Heart left ventricle (tissue), 13 donors: Measurements from ENCODE around the gene SPAM1.

Experiments used
- CTCF ChIP-seq, 12 donors: fragments of 200-600 bp; sonication (generic) in 4 of 12; IDR thresholded peaks; one replicate each; pipeline versions ENCODE4 v1.5.0 to v1.8.0; 2018 to 2022; ENCODE audit warnings: antibody characterized with exemption in 12 of 12, mild to moderate bottlenecking in 5 of 12
- POLR2A ChIP-seq, 2 donors: fragments of 450-650 bp; IDR thresholded peaks; one replicate each; pipeline ENCODE4 v1.6.1; 2017; ENCODE audit warnings: antibody characterized with exemption in 2 of 2, mild to moderate bottlenecking in 2 of 2, moderate library complexity in 2 of 2
- donor health status: ischemic (EF 13 %, LVEDD 7.1; RV severe dilation, severe dysfunction).
- donor health status: DM: no; HTN: yes; CAD: no.
- donor health status: DM: no; HTN: no; CAD: no.
- donor health status: ischemic (EF 25% LVEDD 6.9; RV normal size, moderate dysfunction).
- donor health status: ischemic (EF 25% LVEDD 5.7; RV mildly dilated, moderate dysfunction).
- donor health status: ischemic (EF 35%, LVEDD 5.7; RV mildly dilated, moderate dysfunction).
- donor health status: nonischemic (EF 11% LVEDD 7.7; RV severe dilation, severe dysfunction).
- donor health status: DM: yes; HTN: yes; CAD: no.
- donor health status: PGD.
- donor health status: ischemic (EF 29% LVEDD 5.4; RV normal size, mild dysfunction).
- donor health status: nonischemic (EF 23%, LVEDD 6.1; RV moderate dilation, normal function).

GRCh38 chr7:123944395-123944794 lies 19.4 kb downstream of the SPAM1 start:
- TF ChIP-seq CTCF (IDR thresholded peaks at IDR 0.05) (no peak), POLR2A (IDR thresholded peaks at IDR 0.05) (no peak)
